NCI-H1930 (cell line): ENCODE data around the gene PTGER2.

Experiments
- DNase-seq, 2 experiments: peaks; one replicate each; lab custom pipeline; 2025; lab: John Stamatoyannopoulos, UW

PTGER2 gene

GRCh38 chr14:52313903-52314594 is at the start of gene PTGER2:
PTGER2 (plus strand) TSS chr14:52314312; CDS start chr14:52314549, 237 bp downstream.
- DNase-seq, result peak; percentile 16 to 30

GRCh38 chr14:52265253-52265652 is 48.9 kb upstream of the PTGER2 start:
- no peak for DNase-seq

- DNase-seq, result no peak
Observed at GRCh38 chr14:52266179-52266578, 47.9 kb upstream of the PTGER2 start.

- DNase-seq, result no peak
Observed at GRCh38 chr14:52266782-52267181, 47.3 kb upstream of the PTGER2 start.

GRCh38 chr14:52267501-52268278 is 46.4 kb upstream of the PTGER2 start, which contains the start of gene PTGDR:
PTGDR (plus strand) TSS chr14:52267698; CDS start chr14:52267815, 117 bp downstream.
- DNase-seq, result no peak

GRCh38 chr14:52268279-52269061 is 45.6 kb upstream of the PTGER2 start:
- no peak for DNase-seq

- DNase-seq, result no peak
Observed at GRCh38 chr14:52269100-52269499, 45.0 kb upstream of the PTGER2 start.

- no peak for DNase-seq
Observed at GRCh38 chr14:52269982-52270381, 44.1 kb upstream of the PTGER2 start.

GRCh38 chr14:52271538-52271937 is 42.6 kb upstream of the PTGER2 start:
- DNase-seq, result no peak

- no peak for DNase-seq
Observed at GRCh38 chr14:52272375-52272774, 41.7 kb upstream of the PTGER2 start.

- no peak for DNase-seq
Observed at GRCh38 chr14:52275372-52275771, 38.7 kb upstream of the PTGER2 start.

GRCh38 chr14:52277552-52277951 is 36.6 kb upstream of the PTGER2 start:
- no peak for DNase-seq

- no peak for DNase-seq
Observed at GRCh38 chr14:52279408-52279807, 34.7 kb upstream of the PTGER2 start.

- no peak for DNase-seq
Observed at GRCh38 chr14:52283099-52283498, 31.0 kb upstream of the PTGER2 start.

- no peak for DNase-seq
Observed at GRCh38 chr14:52286661-52287649, 27.2 kb upstream of the PTGER2 start.

GRCh38 chr14:52296378-52296777 is 17.7 kb upstream of the PTGER2 start:
- no peak for DNase-seq

GRCh38 chr14:52298795-52299194 is 15.3 kb upstream of the PTGER2 start:
- DNase-seq, result no peak

GRCh38 chr14:52299692-52300278 is 14.3 kb upstream of the PTGER2 start:
- peak in 1 of 2 experiments; percentile 21 for DNase-seq

GRCh38 chr14:52303236-52303635 is 10.9 kb upstream of the PTGER2 start:
- DNase-seq, result no peak

GRCh38 chr14:52304248-52304904 is 9.7 kb upstream of the PTGER2 start:
- no peak for DNase-seq
